C4-2B (cell line): ENCODE data around the gene ABCC8.

ENCODE experiments used
- ZFX ChIP-seq: fragments of 450-650 bp; IDR thresholded peaks from 2 replicates; pipeline ENCODE4 v1.6.1; 2017
- TF ChIP-seq, protein P1 (sequence below): fragments of 450-650 bp; conservative IDR thresholded peaks from 2 replicates; pipeline ENCODE4 v1.5.1; 2017; ENCODE audit warnings: mild to moderate bottlenecking

DNA sequence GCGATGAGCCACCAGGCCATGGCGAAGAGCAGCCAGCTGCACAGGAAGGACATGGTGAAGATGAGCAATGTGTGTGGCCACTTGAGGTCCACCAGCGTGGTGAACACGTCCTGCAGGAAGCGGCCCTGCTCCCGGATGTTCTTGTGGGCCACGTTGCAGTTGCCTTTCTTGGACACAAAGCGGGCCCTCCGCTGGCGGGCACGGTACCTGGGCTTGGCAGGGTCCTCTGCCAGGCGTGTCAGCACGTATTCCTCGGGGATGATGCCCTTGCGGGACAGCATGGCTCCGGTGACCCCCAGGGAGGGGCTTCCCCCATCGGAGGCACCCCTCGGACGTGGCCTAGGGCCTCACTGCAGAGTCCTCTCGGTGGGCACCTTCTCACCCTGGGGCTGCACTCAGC, 88.8 kb downstream of the ABCC8 start:
- TF ChIP-seq, protein P1, sequence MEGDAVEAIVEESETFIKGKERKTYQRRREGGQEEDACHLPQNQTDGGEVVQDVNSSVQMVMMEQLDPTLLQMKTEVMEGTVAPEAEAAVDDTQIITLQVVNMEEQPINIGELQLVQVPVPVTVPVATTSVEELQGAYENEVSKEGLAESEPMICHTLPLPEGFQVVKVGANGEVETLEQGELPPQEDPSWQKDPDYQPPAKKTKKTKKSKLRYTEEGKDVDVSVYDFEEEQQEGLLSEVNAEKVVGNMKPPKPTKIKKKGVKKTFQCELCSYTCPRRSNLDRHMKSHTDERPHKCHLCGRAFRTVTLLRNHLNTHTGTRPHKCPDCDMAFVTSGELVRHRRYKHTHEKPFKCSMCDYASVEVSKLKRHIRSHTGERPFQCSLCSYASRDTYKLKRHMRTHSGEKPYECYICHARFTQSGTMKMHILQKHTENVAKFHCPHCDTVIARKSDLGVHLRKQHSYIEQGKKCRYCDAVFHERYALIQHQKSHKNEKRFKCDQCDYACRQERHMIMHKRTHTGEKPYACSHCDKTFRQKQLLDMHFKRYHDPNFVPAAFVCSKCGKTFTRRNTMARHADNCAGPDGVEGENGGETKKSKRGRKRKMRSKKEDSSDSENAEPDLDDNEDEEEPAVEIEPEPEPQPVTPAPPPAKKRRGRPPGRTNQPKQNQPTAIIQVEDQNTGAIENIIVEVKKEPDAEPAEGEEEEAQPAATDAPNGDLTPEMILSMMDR, result no peak
- no peak for TF ChIP-seq ZFX
